HG03558 (cell line): ENCODE results near the gene KCNIP4.

ENCODE experiments used
- ATAC-seq: cut with Tn5 transposase; IDR thresholded peaks from one replicate; pipeline ENCODE4 v1.9.1; 2021; ENCODE audit warnings: moderate number of reproducible peaks; ENCODE audit not compliant: unreplicated experiment; ENCODE audit errors: extremely low read depth

KCNIP4 gene

DNA sequence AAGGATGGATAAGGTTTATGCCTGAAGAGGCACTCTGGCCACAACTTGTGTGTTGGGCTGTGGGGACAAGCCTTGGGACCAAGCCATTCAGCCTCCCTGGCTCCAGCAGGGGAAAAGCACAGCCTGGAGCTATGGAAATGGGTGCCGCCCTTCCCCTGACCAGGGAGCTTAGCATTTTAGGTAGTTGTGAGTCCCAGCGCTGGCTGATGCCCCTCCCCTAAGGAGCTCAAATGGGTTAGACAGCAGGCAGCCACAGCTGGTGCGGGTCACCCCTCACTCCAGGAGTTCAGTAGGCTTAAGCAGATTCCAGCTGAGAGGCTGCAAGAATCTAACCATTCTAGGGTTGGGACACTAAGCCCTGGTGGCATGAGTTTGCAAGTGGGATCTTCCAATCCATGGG is 172.9 kb downstream of the KCNIP4 start:
- no peak for ATAC-seq

DNA sequence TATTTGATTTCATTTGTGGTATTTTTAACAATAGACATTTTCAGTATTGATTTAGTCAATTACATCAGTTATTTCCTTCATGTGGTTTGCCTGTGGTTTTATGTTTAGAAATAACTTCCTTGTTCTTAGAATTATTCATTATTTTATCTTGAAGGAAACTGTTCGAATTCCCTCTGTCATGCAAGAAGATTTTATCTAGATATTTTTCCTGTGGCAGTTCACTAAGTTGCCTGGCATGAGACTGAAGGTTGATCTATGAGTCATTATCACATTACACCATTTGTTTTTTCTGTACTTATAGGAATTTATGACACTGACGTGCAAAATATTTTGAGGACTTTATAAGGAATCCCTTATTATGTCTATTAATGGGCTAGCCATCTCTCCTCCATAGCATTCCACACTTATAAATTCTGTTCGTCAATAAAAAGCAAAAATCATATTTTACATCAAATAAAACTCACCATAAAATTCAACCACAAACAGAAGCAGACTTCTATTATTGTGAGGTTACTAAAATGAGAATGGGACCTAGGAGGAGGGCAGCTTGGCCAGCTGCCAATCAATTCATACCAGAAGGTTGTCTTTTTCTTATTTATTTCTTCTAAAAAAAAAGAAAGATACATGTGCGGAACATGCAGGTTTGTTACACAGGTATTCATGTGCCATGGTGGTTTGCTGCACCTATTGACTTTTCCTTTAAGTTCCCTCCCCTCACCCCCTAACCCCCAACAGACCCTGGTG is 179.0 kb downstream of the KCNIP4 start:
- no peak for ATAC-seq

DNA sequence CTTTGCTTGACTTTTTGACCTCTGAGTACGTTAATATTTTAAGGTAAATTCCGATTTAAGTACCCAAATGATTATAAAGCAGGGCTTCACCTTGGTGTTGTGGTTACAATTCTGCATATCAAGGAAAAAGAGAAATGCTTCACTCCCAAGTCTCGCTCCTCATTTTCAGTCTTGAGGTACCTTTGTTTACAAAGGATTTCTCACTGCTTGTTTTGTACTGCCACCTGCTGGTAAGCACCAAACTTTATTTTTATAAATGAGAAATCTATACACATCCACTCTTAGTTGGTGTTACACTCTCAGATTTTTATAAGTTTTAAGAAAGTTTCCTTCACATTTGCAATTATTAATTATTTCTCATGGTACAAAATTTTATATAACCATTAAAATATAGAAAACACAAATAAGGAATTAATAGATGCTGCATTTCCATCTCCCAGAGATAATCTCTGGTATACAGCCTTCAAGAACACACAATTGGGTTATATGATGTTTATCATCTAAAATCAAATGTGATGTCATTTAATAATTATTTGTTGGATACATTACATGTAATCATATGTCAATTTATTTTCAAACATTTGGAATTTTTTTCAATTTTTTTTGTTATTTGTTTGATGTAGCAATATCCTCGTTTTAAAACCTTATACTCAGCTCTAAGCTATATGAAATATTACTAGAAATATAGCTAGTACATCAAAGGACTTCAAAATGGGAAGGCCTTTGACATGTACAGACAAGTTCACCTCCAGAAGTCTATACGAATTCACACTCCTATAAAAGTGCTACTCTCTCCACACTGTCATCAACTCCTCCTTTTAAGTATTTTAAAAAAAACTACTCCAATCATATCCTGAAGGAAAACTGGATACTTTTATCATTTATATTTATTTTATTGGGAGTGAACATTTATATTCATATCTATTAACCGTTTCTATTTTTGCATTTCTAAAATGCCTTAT is 179.9 kb downstream of the KCNIP4 start:
- ATAC-seq, result no peak

DNA sequence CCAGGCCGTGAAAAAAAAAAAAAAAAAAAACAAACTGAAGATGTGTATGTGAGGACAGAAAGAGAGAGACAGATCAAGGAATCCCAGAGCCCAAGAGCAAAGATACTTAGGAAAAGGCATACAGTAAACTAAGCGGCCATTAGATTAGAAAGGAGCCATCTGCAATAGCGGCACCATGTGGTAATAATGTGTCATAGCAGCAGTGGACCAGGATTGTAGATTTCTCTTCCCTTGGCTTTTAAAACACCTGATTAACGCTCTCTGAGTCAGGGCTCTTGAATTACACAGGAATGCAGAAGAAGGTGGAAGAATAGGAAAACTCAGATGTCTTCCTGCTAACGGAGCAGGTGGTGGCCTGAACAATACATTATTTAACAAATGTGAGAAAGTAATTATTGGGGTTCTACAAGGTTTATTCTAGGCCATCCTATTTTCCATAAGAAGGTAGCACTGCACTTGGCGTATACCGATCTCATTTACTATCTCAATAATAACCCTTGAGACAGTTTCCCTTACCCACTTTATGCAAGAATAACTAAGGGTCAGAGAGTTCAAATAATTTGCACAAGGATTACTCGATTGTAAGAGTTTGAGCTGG is 182.7 kb downstream of the KCNIP4 start:
- peak; percentile 63 for ATAC-seq

DNA sequence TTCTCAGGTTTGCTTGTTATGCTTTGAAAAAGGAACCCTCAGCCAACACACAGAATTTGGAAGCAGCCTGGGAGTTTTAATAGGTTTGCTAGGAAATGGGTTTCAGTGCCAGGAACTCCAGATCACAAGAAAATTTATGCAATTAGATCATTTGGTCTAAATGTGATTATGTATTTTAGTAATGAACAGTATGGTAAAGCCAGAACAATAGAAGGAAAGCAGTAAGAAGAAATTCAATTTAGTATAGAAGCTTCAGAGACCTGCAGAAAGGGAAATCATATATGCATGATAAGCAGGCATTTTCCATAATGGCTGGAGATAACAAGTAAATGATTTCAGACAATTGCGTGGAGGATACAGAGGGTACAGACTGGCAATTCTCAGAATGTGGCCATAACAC is 184.7 kb downstream of the KCNIP4 start:
- ATAC-seq, result no peak

DNA sequence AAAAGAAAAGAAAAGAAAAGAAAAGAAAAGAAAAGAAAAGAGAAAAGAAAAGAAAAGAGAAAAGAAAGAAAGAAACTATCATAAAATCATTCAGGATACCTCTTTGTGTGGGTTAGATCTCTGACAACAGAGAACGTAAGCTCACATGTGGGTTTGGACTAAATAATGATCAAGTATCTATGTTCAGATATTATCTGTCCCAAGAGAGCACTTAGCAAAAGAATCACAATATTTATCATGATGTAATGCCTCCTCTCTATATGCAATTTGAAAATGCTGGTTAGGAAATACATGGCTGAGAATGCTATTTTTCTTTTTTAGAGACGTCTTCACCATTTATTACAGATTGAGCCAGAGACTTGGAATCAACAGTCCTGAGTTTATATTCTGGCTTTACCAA is 191.3 kb downstream of the KCNIP4 start:
- ATAC-seq, result no peak

DNA sequence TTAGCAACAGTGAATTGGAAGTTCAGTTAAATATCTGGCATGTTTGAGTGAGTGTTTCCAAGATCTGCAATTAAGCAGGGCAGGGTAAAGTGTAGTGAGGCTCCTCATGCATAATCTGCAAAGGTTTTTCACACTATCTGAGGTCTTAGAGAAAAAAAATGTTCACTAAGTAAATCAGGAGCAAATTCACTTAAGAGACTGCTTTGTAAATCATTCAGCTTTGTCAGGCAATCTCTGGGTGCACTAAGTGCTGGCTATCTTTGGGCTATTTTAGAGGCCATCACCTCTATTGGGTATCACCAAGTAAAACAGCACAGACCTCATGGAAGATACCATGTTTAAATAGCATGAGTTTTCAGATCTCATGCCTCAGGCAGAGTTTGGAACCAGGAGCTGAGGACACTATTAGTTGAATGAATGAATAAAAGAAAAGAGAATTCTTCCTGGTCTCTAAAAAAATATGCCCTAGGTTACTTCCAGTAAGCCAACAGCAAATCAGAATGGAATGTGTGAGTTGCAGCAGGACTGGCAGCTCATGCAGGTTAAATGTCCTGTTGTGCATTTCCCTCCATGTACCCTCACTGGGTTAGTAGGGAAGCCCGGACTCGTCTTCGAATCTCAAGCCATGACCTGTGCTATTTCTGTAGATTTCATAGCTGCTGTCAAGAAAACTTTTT is 195.3 kb downstream of the KCNIP4 start:
- no peak for ATAC-seq

DNA sequence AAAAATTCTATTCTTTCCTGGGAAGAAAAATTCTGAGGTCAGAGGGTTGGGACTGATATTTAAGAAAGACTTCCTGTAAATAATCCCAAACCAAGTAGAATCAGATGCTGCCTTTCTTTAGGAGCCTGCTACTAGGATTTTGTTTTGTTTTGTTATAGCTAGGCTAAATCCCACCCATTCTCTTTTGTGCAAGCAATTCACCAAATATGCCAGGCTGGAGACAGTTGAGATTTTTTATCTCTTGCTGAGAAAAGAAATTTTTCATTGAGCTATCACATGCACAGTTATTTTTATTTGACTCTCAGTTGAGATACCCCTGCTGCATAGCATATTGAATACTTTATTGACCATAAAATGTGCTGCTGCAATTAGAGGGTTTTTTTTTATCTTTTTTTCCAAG is 196.0 kb downstream of the KCNIP4 start:
- ATAC-seq, result no peak

DNA sequence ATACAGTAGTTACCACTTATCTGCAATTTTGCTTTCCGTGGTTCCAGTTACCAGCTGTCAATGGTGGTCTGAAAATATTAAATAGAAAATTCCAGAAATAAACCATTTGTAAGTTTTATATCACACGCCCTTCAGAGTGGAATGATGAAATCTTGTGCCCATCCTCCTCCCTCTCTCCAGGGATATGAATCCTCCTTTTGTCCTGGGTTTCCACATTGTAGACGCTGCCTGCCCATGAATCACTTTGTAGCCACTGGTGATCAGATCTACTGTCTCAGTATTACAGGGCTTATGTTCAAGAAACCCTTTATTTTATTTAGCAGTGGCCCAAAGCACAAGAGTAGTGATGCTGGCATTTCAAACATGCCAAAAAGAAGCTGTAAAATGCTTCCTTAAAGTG is 198.6 kb downstream of the KCNIP4 start:
- no peak for ATAC-seq

DNA sequence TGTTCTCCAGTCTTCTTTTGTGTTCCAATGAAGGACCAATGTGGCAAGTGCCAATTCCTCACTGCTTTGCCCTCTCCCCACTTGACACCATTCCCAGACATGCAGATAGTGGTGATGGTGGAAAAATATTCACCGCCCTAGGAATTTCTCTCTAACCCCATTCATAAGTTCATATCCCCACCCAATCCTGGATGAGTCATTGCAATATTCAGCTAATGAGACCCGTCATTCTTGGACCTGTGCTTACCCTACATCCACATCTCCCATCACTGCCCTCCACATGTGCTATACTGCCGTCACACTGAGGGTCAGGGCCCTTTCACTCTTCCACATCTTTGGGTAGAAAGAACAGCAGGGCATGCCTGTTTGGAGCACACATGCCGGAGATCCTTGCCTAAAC is 199.2 kb downstream of the KCNIP4 start:
- no peak for ATAC-seq

DNA sequence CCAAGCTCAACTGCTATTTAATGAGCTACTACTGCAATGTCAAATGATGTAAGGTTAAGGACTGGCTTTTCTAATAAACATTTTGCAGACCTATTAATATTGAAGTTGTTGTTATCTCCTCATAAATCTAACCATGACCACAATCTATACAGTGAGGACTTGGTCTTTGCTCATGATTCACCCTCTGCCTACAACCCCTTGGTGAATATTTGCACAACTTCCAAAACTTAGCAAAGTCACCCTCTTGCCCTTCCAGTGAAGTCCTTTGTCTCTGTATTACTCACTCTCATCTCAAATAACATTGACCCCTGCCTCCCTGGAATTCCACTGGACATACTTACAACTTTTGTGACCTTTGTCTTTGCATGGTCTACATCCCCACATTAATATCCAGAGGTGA is 204.5 kb downstream of the KCNIP4 start:
- ATAC-seq, result no peak

DNA sequence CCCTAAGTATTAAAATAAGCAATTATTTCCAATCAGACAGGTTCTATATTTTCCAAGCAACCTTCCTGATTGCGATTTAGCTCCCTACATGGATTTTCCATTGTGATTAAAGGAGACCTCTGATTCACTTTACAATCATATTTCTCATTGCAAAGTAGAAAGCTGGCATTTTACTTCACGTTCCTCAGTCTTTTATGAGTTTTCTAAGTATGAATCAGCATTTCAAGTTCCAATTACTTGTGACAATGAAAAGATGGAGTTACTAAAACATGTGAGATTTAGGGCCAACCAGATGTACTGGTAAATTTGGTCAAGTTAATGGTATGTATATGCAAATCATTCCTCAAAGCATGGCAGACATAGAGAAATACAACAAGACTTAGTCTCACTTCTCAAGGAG is 206.2 kb downstream of the KCNIP4 start:
- ATAC-seq, result no peak

DNA sequence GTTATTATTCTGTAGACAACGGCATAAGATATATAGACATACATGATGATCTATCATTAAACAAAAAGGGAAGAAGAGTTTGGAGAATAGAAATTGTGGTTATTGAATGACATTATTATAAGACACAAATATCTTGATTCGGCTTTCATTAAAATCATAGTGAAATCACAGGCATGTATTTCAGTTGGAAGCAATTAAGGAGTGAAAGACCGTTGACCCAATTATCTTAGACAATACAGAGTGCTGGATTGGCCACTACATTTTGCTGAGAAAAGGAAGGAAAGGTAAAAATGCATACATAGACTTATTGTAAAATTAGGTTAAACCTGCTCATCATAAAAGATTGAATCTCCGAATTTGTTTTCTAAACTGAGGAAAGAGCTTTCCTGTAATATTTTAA is 209.8 kb downstream of the KCNIP4 start:
- no peak for ATAC-seq

DNA sequence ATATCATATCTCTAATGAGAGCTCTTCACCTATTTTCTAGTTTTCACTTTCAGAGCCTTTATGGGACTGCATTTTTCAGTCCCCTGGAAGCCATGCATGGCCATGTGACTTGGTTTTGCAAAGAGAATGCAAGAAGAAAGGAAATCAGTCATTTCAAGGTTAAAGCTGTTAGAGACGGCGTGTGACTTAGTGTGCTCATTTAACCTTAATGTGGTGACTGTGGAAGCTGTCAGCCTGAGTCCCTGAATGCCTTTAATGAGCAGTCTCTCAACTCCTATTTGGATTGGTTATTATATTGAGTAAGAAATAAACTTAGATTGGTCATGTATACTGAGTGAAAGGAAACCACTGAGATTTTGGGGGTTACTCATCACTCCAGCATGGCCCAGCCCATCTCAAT is 212.7 kb downstream of the KCNIP4 start:
- no peak for ATAC-seq

DNA sequence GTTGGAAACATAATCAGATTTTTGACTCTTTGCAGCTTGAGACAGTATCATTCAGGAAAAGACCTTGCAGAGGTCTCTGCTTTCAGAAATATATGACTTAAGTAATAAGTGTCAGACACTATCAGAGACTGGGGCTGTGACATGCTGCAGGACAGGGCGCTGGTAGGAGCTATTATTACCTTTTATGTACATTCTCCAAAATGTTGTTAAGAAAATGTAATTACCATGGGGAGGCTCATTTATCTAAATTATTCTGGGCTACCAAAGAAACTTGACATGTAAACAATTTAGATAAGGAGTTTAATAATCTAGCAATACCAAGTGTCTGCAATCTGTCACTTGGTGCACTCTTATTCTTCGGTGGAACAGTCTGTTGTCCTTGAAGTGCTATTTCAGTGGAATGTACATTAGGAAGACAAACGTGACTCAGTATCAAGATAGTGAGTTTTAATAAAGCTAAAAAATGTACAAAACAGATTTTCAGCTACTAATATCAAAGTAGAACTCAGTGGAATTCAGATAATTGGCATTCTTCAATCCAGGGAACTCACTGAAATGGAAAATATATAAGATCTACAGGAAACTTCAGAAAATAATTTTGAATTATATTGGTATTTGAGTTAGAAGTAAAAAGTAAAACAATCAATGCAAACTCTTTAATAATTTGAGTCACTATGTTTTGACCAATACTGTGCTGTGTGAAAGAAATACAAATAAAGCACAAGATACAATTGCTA is 214.5 kb downstream of the KCNIP4 start:
- ATAC-seq, result no peak

DNA sequence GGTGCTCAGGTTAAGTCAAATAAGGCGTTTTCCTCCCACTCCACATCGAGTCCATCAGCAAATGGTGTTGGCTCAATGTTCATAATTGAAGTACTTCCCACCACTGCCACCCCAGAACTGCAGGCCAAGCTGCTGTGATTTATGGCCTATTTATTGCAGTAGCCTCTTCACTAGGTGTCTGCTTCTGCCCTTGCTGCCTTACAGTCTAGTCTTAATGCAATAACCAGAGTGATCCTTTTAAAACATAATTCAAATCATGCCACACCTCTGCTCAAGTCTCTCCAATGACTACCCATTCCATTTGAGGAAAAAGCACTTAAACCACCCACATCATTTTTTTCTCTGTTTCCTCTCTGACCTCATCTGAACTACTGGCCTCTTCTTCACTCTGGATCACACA is 220.3 kb downstream of the KCNIP4 start:
- no peak for ATAC-seq

DNA sequence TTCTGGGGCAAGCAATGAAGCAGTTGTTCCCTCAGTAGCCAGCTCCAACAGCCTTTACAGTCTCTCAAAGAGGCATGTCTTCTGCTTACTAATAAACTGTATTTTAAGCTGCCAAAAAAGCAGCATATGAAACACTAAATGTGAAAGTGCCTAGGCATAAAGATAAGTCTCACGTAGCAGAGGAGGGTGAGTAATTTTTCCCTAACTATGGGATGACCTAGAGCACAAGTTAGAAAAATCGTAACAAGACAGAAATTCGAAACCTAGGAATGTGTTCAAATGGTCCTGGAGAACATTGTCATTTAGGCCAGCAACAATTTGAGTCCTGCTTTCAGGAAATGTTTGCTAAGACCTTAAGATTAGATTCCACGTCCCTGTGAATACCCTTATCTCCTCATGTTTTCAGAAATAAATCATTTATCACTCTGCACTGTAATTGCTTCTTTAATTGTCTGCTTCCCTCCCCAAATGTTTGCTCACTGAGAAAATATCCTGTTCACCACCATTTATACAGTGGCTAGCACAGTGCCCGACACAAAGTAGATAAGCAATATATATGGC is 222.2 kb downstream of the KCNIP4 start:
- ATAC-seq, result no peak

DNA sequence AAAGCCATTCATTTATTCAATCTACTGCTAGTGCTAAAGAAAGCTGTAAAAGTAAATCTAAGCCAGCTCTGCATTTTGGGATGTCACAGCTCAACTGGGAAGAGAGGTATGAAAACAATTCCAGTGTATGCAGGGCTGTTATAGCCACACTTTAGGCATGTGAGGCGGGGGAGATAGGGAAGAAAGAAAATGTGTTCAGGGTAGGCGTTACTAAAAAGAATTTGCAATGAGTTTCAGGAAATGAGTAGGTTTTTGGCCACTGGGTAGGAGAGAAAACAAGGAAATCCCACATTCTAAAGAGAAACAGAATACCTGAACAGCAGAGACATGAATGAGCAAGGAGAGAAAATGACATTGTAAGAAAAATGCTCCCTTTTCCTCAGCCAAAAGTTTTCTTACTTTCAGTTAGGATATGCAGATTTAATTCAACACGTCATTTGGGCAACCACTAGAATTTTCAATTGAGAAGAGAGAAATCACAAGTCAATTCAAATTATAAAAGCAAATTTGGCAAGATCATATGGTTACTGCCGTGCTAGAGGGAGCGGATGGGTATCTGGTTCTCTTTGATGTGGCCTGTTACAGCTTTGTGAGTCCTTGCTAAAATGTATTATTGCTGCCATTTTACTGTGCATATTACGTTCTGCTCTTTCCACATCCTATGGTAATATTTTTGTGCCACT is 226.3 kb downstream of the KCNIP4 start:
- ATAC-seq, result no peak

DNA sequence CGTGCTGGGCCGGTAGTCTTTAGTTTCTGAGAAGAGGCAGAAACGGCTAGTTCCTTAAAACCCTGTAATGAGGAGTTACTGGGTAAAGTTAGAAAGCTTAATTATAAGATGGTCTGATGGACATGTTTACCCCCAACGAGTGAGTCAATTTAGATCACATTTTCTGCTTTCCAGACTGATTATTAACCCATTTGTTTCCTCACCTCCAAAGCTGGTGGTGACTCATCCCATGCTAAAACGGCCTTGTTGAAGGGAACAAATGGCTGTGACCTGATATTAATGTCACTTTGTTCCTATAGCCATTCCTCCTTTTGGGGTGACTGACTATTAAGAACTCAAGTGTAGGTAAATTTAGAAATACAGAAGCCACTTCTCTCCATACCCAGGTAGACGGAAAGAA is 232.0 kb downstream of the KCNIP4 start:
- no peak for ATAC-seq
